GM12878 (cell line): ENCODE data around the gene PES1. TPM values are rescaled to one million over a fixed set of nuclear protein-coding genes. Genes with fewer than 3 reads are reported as not detected.

Experiments used
- ATAC-seq: fragments of 200-7000 bp; cut with Tn5 transposase; 3 replicates; pipeline ENCODE4 v1.9.1; 2020; ENCODE audit warnings: mild to moderate bottlenecking, moderate library complexity
- BruUV-seq: library from RNA; stranded (reverse); fragments of 400-500 nt; replicated peaks from 2 replicates; lab custom pipeline; 2021; lab: Mats Ljungman, UMichigan
- CTCF ChIA-PET: fragments of 300-600 bp; sonication (Branson Sonifier 250); formaldehyde crosslinking; extraction: SDS; loops from one replicate; lab custom pipeline; 2021; ENCODE audit warnings: inconsistent platforms; lab: Yijun Ruan, JAX
- POLR2A ChIA-PET: fragments of 350-600 bp; formaldehyde crosslinking; extraction: SDS; loops from one replicate; lab custom pipeline; 2021; ENCODE audit warnings: inconsistent platforms; lab: Charles Lee
- RAD21 ChIA-PET: fragments of 300-600 bp; sonication (Branson Sonifier 250); formaldehyde crosslinking; loops from one replicate; lab custom pipeline; 2023; ENCODE audit warnings: antibody characterized with exemption; ENCODE audit not compliant: unreplicated experiment; lab: Charles Lee
- SMC1A ChIA-PET: fragments of 300-600 bp; sonication (Branson Sonifier 250); formaldehyde crosslinking; loops from one replicate; lab custom pipeline; 2023; ENCODE audit not compliant: unreplicated experiment, uncharacterized antibody; lab: Charles Lee
- DNase-seq: peaks from one replicate; pipeline ENCODE4 v3.0.0-alpha.2; 2011; ENCODE audit warnings: low read depth, low spot score
- FAIRE-seq: peaks from 3 replicates; lab custom pipeline; 2011; peaks lifted over from hg19 to GRCh38; lab: Jason Lieb, UNC
- H2AFZ ChIP-seq: 2 replicates; pipeline ENCODE4 v1.6.0; 2011; ENCODE audit warnings: low read depth, low read length, control low read depth; ENCODE audit not compliant: control insufficient read depth
- H3K27ac ChIP-seq: 2 replicates; pipeline ENCODE4 v1.5.1; 2011; ENCODE audit warnings: control low read depth; ENCODE audit not compliant: control insufficient read depth, insufficient read depth
- H3K27me3 ChIP-seq, 2 experiments: replicated peaks in 1 of 2; 2 replicates each; pipeline versions ENCODE4 v1.6.0 to v1.6.1; 2011; ENCODE audit warnings: low read length in 1 of 2; ENCODE audit not compliant: control insufficient read depth in 2 of 2, insufficient read depth in 2 of 2
- H3K36me3 ChIP-seq, 2 experiments: 2 replicates each; pipeline ENCODE4 v1.5.1; 2011; ENCODE audit warnings: low read length in 1 of 2; ENCODE audit not compliant: control insufficient read depth in 2 of 2, insufficient read depth in 2 of 2
- H3K4me1 ChIP-seq: 2 replicates; pipeline ENCODE4 v1.6.1; 2011; ENCODE audit warnings: mild to moderate bottlenecking, low read length, moderate library complexity, mixed read lengths; ENCODE audit not compliant: control insufficient read depth, insufficient read depth
- H3K4me2 ChIP-seq: 2 replicates; pipeline ENCODE4 v1.6.0; 2011; ENCODE audit warnings: control low read depth; ENCODE audit not compliant: control insufficient read depth, insufficient read depth
- H3K4me3 ChIP-seq: fragments of 200-600 bp; sonication (generic); 2 replicates; pipeline ENCODE4 v1.5.1; 2016
- H3K79me2 ChIP-seq: 2 replicates; pipeline ENCODE4 v1.6.0; 2011; ENCODE audit warnings: low read length; ENCODE audit not compliant: control insufficient read depth, insufficient read depth
- H3K9ac ChIP-seq: 2 replicates; pipeline ENCODE4 v1.8.0; 2011; ENCODE audit warnings: low read length, control low read depth, mixed read lengths; ENCODE audit not compliant: control insufficient read depth, insufficient read depth
- H3K9me3 ChIP-seq: replicated peaks from 3 replicates; pipeline ENCODE4 v1.5.1; 2011; ENCODE audit warnings: mild to moderate bottlenecking, low read length; ENCODE audit not compliant: control insufficient read depth, insufficient read depth
- H4K20me1 ChIP-seq: 2 replicates; pipeline ENCODE4 v1.6.0; 2011; ENCODE audit not compliant: control insufficient read depth, insufficient read depth
- ATF3 ChIP-seq: IDR thresholded peaks from 2 replicates; pipeline ENCODE4 v1.6.1; 2011; ENCODE audit warnings: low read depth, mild to moderate bottlenecking, low read length, moderate library complexity, borderline replicate concordance; ENCODE audit errors: extremely low read depth
- CBFB ChIP-seq: IDR thresholded peaks from 2 replicates; pipeline ENCODE4 v1.6.1; 2016; ENCODE audit warnings: antibody characterized with exemption, low read depth
- CBX5 ChIP-seq: sonication (generic); IDR thresholded peaks from 2 replicates; pipeline ENCODE4 v1.6.1; 2016; ENCODE audit warnings: low read depth, moderate library complexity, mild to moderate bottlenecking, inconsistent platforms
- EZH2 ChIP-seq: IDR thresholded peaks from 2 replicates; pipeline ENCODE4 v1.6.1; 2012; ENCODE audit warnings: low read depth, mild to moderate bottlenecking, control low read depth, inconsistent platforms, low read length, borderline replicate concordance; ENCODE audit not compliant: control insufficient read depth
- FOXM1 ChIP-seq: IDR thresholded peaks from 2 replicates; pipeline ENCODE4 v1.6.1; 2012; ENCODE audit warnings: low read depth, mild to moderate bottlenecking, inconsistent platforms, low read length, moderate library complexity
- HDAC6 ChIP-seq: fragments of 200-600 bp; sonication (generic); IDR thresholded peaks from one replicate; pipeline ENCODE4 v1.8.0; 2017; ENCODE audit warnings: antibody characterized with exemption; ENCODE audit not compliant: unreplicated experiment
- IKZF2 ChIP-seq, 2 experiments: fragments of 450-650 bp; IDR thresholded peaks; 2 replicates each; pipeline ENCODE4 v1.6.1; 2017; ENCODE audit warnings: mild to moderate bottlenecking in 2 of 2, moderate library complexity in 2 of 2
- IRF4 ChIP-seq: IDR thresholded peaks from 2 replicates; pipeline ENCODE4 v1.6.1; 2011; ENCODE audit warnings: low read depth, low read length
- MAX ChIP-seq: IDR thresholded peaks from 2 replicates; pipeline ENCODE4 v1.6.1; 2012; ENCODE audit warnings: low read depth, low read length, improper control_type of control experiment
- MXI1 ChIP-seq: fragments of 150-350 bp; IDR thresholded peaks from 2 replicates; pipeline ENCODE4 v1.6.1; 2011; ENCODE audit warnings: low read depth, mild to moderate bottlenecking, inconsistent platforms, low read length, improper control_type of control experiment
- NFXL1 ChIP-seq: fragments of 450-650 bp; IDR thresholded peaks from 2 replicates; pipeline ENCODE4 v1.6.1; 2017; ENCODE audit warnings: antibody characterized with exemption, mild to moderate bottlenecking, borderline replicate concordance
- SIN3A ChIP-seq: IDR thresholded peaks from 2 replicates; pipeline ENCODE4 v1.6.1; 2012; ENCODE audit warnings: low read depth, low read length, improper control_type of control experiment
- SRF ChIP-seq, 2 experiments: IDR thresholded peaks; 2 replicates each; pipeline ENCODE4 v1.6.1; 2011; ENCODE audit warnings: low read depth in 2 of 2, low read length in 2 of 2, mild to moderate bottlenecking in 1 of 2, moderate library complexity in 1 of 2
- STAT3 ChIP-seq: IDR thresholded peaks from 2 replicates; pipeline ENCODE4 v1.6.1; 2011; ENCODE audit warnings: low read depth, low read length, improper control_type of control experiment
- TCF3 ChIP-seq: IDR thresholded peaks from 2 replicates; pipeline ENCODE4 v1.6.1; 2012; ENCODE audit warnings: low read depth, mild to moderate bottlenecking, low read length, borderline replicate concordance; ENCODE audit not compliant: insufficient read depth
- USF2 ChIP-seq: IDR thresholded peaks from 2 replicates; pipeline ENCODE4 v1.6.1; 2011; ENCODE audit warnings: low read depth, low read length, improper control_type of control experiment, borderline replicate concordance
- ZBED1 ChIP-seq: IDR thresholded peaks from 2 replicates; pipeline ENCODE4 v1.6.1; 2016; ENCODE audit warnings: borderline replicate concordance
- WGBS: methylation state at CpG from one replicate; pipeline ENCODE4 v1.1.6; 2016; ENCODE audit warnings: low lambda C conversion rate; ENCODE audit not compliant: insufficient replicate concordance, insufficient coverage; ENCODE audit errors: missing lambda C conversion rate; 5-methylcytosine and 5-hydroxymethylcytosine counted together
- in situ Hi-C: fragments of 300-500 bp; cut with MboI; formaldehyde crosslinking; loops from 9 replicates; pipeline ENCODE4 v1.14.3; 2018; ENCODE audit warnings: mixed read lengths
- intact Hi-C: fragments of 100-400 bp; cut with micrococcal nuclease; formaldehyde crosslinking; loops from one replicate; pipeline ENCODE4 v1.14.2; 2022; ENCODE audit not compliant: unreplicated experiment
- polyA plus RNA-seq, 11 experiments: library from polyadenylated mRNA; depleted of rRNA in 4 of 11; unstranded in 6 of 11; stranded (reverse) in 5 of 11; fragments of >200 nt; fragmentation: Nextera tagmentation in 4 of 11; fragmentation: Illumina TruSeq in 1 of 11; extraction: Ambion mirVana in 4 of 11; extraction: Trizol in 1 of 11; gene quantifications; 1 replicate in 1 of 11; 2 replicates in 10 of 11; pipeline versions ENCODE4 v1.2.1 to v1.2.3, GENCODE V29; 2011 to 2016; ENCODE audit warnings: inconsistent platforms in 2 of 11, missing spikeins in 2 of 11, low read depth in 1 of 11
- total RNA-seq, 4 experiments: library from RNA; depleted of rRNA in 3 of 4; stranded (reverse); fragments of >200 nt in 3 of 4; fragmentation: Illumina TruSeq in 1 of 4; extraction: Trizol in 1 of 4; gene quantifications; 2 replicates each; pipeline versions ENCODE4 v1.2.1 to v1.2.3, GENCODE V29; 2013 to 2021

PES1 gene
- total and polyA plus RNA-seq, 10 of the 15 experiments (the other 5 are each of a cell fraction or from before 2014, with no cell fraction given), result 6.9 to 139 (median 106) TPM

GRCh38 chr22:30617819-30618218, 26.1 kb upstream of the PES1 start:
- FAIRE-seq, result no peak

More at GRCh38 chr22:30617819-30618218, 26.1 kb upstream of the PES1 start:
- intact Hi-C loops, result no loop called here
- H3K4me2 ChIP-seq, result no peak overlapping the region
- ChIA-PET POLR2A (no interaction called here), SMC1A (no interaction called here), RAD21 (no interaction called here)
- H3K4me3 ChIP-seq, result no peak overlapping the region
- H3K27me3 ChIP-seq, result no peaks in the 10 kb centered on the region
- H3K9me3 ChIP-seq, result no peaks in the 10 kb centered on the region
- H3K36me3 ChIP-seq, result no peaks in the 10 kb centered on the region
- no peaks in the 10 kb centered on the region for H4K20me1 ChIP-seq
- no TSS peak for BruUV-seq
- no peak overlapping the region for H3K27ac ChIP-seq
- no peak overlapping the region for H2AFZ ChIP-seq
- in situ Hi-C loops, result no loop called here
- no peak for TF ChIP-seq NFXL1
- no peak for TF ChIP-seq HDAC6
- no peak for TF ChIP-seq IRF4
- TF ChIP-seq SIN3A, result no peak
- TF ChIP-seq MXI1, result no peak
- no peak for TF ChIP-seq EZH2
- no peak for TF ChIP-seq MAX
- TF ChIP-seq CBFB, result no peak
- TF ChIP-seq IKZF2 (IDR thresholded peaks at IDR 0.05), result no peak
- no peak for TF ChIP-seq USF2
- no peak for TF ChIP-seq SRF (IDR thresholded peaks at IDR 0.05; ENCODE audit: low read depth in 2 of 2, low read length in 2 of 2)
- no peak for TF ChIP-seq CBX5
- no peak for TF ChIP-seq ATF3
- no peak for TF ChIP-seq TCF3
- no peak for TF ChIP-seq STAT3
- no peak for TF ChIP-seq FOXM1
- no peak for TF ChIP-seq ZBED1
- TF ChIP-seq, all 136 proteins: peak for 0
- DNase-seq, result no peak
- no peak for ATAC-seq
- Histone ChIP-seq H3K4me1 (no peaks in the 10 kb centered on the region), H3K79me2 (no peaks in the 10 kb centered on the region), H3K9ac (no peak overlapping the region)
- 52% methylated on average over 6 of the region's 6 CpGs for WGBS
- CTCF ChIA-PET, result interaction anchor here (0.7 to 1.5 kb wide), 2 partner anchors 8 to 17 kb away, joined by 3 read pairs; no protein-coding TSS in a partner anchor
